Gastrocnemius medialis (tissue), 4 donors: ENCODE results near the gene SEC23B. TPM values are rescaled to one million over a fixed set of nuclear protein-coding genes. Genes with fewer than 3 reads are reported as not detected.
A peak's percentile ranks its signal among the peaks of the same experiment; 100 is the strongest.

Source experiments
- ATAC-seq, 2 donors: fragments of 150-250 bp; one replicate each; pipeline ENCODE4 v1.9.1; 2016
- DNase-seq, 2 donors: peaks; one replicate each; pipeline ENCODE4 v3.0.0-alpha.2; 2019
- H3K27ac ChIP-seq, 4 donors: fragments of 200-600 bp; sonication (generic); 1 replicate in 1 of 4; 2 replicates in 3 of 4; pipeline ENCODE4 v1.5.1; 2016 to 2018; ENCODE audit warnings: mild to moderate bottlenecking in 2 of 4, moderate library complexity in 1 of 4
- H3K27me3 ChIP-seq, 3 donors: fragments of 200-600 bp; sonication (generic) in 2 of 3; 1 replicate in 1 of 3; 2 replicates in 2 of 3; pipeline versions ENCODE4 v1.5.1 to v1.6.0; 2016 to 2019; ENCODE audit warnings: mild to moderate bottlenecking in 1 of 3, moderate library complexity in 1 of 3
- H3K36me3 ChIP-seq, 2 donors: fragments of 200-600 bp; sonication (generic) in 1 of 2; one replicate each; pipeline ENCODE4 v1.5.1; 2017 to 2018
- H3K4me1 ChIP-seq, 2 donors: fragments of 200-600 bp; sonication (generic) in 1 of 2; one replicate each; pipeline ENCODE4 v1.5.1; 2016 to 2017; ENCODE audit warnings: mild to moderate bottlenecking in 2 of 2
- H3K4me3 ChIP-seq, 4 donors: fragments of 200-600 bp; sonication (generic) in 3 of 4; 1 replicate in 1 of 4; 2 replicates in 3 of 4; pipeline ENCODE4 v1.5.1; 2016 to 2019; ENCODE audit warnings: mild to moderate bottlenecking in 2 of 4
- H3K9me3 ChIP-seq, 3 donors: fragments of 200-600 bp; sonication (generic) in 2 of 3; 1 replicate in 1 of 3; 2 replicates in 2 of 3; pipeline ENCODE4 v1.5.1; 2016 to 2019
- CTCF ChIP-seq, 5 experiments: fragments of 450-650 bp in 3 of 5; fragments of 200-600 bp in 2 of 5; sonication (generic) in 2 of 5; IDR thresholded peaks in 4 of 5; conservative IDR thresholded peaks in 1 of 5; 1 replicate in 4 of 5; 2 replicates in 1 of 5; pipeline ENCODE4 v1.5.1; 2016 to 2019; ENCODE audit warnings: antibody characterized with exemption in 5 of 5, mild to moderate bottlenecking in 3 of 5, moderate library complexity in 3 of 5
- POLR2A ChIP-seq, 2 donors: fragments of 450-650 bp; IDR thresholded peaks; one replicate each; pipeline ENCODE4 v1.6.1; 2017; ENCODE audit warnings: antibody characterized with exemption in 2 of 2, mild to moderate bottlenecking in 2 of 2, moderate library complexity in 2 of 2
- in situ Hi-C, 4 donors: fragments of 200-750 bp; cut with MboI; loops; one replicate each; pipeline versions ENCODE4 v1.15.0 to v1.8.0; 2017; ENCODE audit warnings: low sequenced_read_pairs in 4 of 4
- intact Hi-C: fragments of 100-400 bp; cut with DNase I; formaldehyde crosslinking; loops from one replicate; pipeline ENCODE4 v1.15.1; 2023; ENCODE audit warnings: low total_unique reads
- total RNA-seq, 4 donors: library from RNA; depleted of rRNA; stranded (reverse); fragments of >200 nt; gene quantifications; one replicate each; pipeline versions ENCODE4 v1.1.0 to v1.2.3, GENCODE V29; 2016

SEC23B gene
- total RNA-seq, 4 donors from 2014 or later: 7.2 to 10.7 (median 8.1) TPM

DNA sequence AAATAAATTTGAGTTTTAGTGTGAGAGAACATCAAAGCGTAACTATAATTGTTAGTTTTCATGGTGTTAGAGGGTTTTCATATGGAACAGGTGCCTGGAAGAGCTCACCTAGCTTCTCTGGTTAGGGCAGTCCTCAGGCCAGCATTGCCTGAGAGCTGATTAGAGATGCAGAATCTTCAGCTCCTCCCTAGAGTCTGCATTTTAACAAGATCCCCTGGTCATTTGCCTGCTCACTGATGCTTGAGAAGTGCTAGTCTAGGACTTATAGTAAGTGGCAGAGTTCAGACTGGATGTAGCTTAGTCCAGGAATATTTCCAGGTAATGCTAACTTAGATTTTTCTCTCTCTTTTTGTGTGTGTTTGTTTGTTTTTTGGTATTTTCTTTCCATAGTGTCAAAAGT lies 37.8 kb downstream of the SEC23B start:
- intact Hi-C loops (no loop called here), in situ Hi-C loops (no loop called here)
- no peak for ATAC-seq
- Histone ChIP-seq H3K27me3 (no peaks in the 10 kb centered on the region), H3K27ac (no peak overlapping the region), H3K9me3 (no peaks in the 10 kb centered on the region), H3K36me3 (peaks cover 0 to 83% of the 10 kb centered on the region in 2 donors), H3K4me3 (no peak overlapping the region), H3K4me1 (no peaks in the 10 kb centered on the region)
- no peak for DNase-seq
- TF ChIP-seq POLR2A (IDR thresholded peaks at IDR 0.05): no peak
- no peak for TF ChIP-seq CTCF (IDR thresholded peaks at IDR 0.05 in 4 of 5, conservative IDR thresholded peaks at IDR 0.05 in 1 of 5)

- H3K9me3 ChIP-seq: no peaks in the 10 kb centered on the region
- in situ Hi-C loops (no loop called here), intact Hi-C loops (no loop called here)
- no peaks in the 10 kb centered on the region for H3K27me3 ChIP-seq
- DNase-seq (no peak), ATAC-seq (no peak)
- no peak overlapping the region for H3K27ac ChIP-seq
- H3K36me3 ChIP-seq: peaks cover 0 to 83% of the 10 kb centered on the region in 2 donors
- H3K4me1 ChIP-seq: no peaks in the 10 kb centered on the region
- no peak overlapping the region for H3K4me3 ChIP-seq
- TF ChIP-seq POLR2A (IDR thresholded peaks at IDR 0.05) (no peak), CTCF (IDR thresholded peaks at IDR 0.05 in 4 of 5, conservative IDR thresholded peaks at IDR 0.05 in 1 of 5) (no peak)
Measured at GRCh38 chr20:18548465-18548864, 40.7 kb downstream of the SEC23B start.

DNA sequence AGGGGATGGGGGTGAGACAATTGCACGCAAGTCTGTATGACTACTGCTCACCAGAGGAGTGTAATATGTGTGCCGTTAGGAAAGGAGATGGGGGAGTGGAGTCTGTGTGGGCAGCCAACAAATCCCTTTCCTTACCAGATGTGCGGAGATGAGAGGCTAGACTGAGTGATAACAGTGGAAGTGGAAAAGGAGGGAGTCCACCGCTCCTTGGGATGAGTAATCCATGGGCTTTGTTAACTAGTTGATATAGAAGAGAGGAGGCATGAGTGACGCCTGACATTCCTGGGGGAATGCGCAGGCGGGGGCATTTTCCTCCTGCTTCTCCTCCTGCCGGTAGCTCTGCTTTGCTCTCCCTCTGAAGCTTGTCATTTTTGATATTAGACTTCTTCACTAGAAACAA lies 46.0 kb downstream of the SEC23B start:
- no peaks in the 10 kb centered on the region for H3K4me1 ChIP-seq
- intact Hi-C loops (no loop called here), in situ Hi-C loops (loop anchor here in 1 of 4 donors (25.0 kb wide), 1 partner anchor 1816 kb away; the partner anchor contains the start of genes OTOR and SNRPB2)
- H3K27me3 ChIP-seq: no peaks in the 10 kb centered on the region
- no peak for DNase-seq
- no peak for ATAC-seq
- TF ChIP-seq POLR2A (IDR thresholded peaks at IDR 0.05) (no peak), CTCF (IDR thresholded peaks at IDR 0.05 in 4 of 5, conservative IDR thresholded peaks at IDR 0.05 in 1 of 5) (no peak)
- H3K36me3 ChIP-seq: peaks cover 0 to 64% of the 10 kb centered on the region in 2 donors
- H3K27ac ChIP-seq: no peak overlapping the region
- no peak overlapping the region for H3K4me3 ChIP-seq
- no peaks in the 10 kb centered on the region for H3K9me3 ChIP-seq

GRCh38 chr20:18566892-18567738 lies 59.4 kb downstream of the SEC23B start, which contains the start of gene SMIM26:
SMIM26 (plus strand) TSS chr20:18567432; CDS start chr20:18567479, 47 bp downstream.
- Histone ChIP-seq H3K27ac (peak within 1 kb of the TSS; percentile 82 to 90 (median 86)), H3K27me3 (no peaks in the 10 kb centered on the region), H3K36me3 (peaks cover 0 to 33% of the 10 kb centered on the region in 2 donors), H3K4me3 (peak within 1 kb of the TSS; percentile 61 to 85 (median 78)), H3K9me3 (no peaks in the 10 kb centered on the region), H3K4me1 (peaks cover 13 to 20% of the 10 kb centered on the region in 2 donors)
- intact Hi-C loops (loop anchor here (1.0 to 5.0 kb wide), 4 partner anchors 60 to 280 kb away; partner anchors contain the start of genes DZANK1, POLR3F, SEC23B and ZNF133), in situ Hi-C loops (loop anchor here in 1 of 4 donors (25.0 kb wide), 1 partner anchor 1830 kb away; the partner anchor contains the start of genes OTOR and SNRPB2)
- no peak for TF ChIP-seq CTCF (IDR thresholded peaks at IDR 0.05 in 4 of 5, conservative IDR thresholded peaks at IDR 0.05 in 1 of 5)
- TF ChIP-seq POLR2A (IDR thresholded peaks at IDR 0.05): peak in 1 of 2 donors; percentile 45
- ATAC-seq (peak; percentile 97 to 99), DNase-seq (peak; percentile 88)
